OCI-LY7 (cell line): ENCODE results near the gene SASH3. TPM values are rescaled to one million over a fixed set of nuclear protein-coding genes. Genes with fewer than 3 reads are reported as not detected.

Source experiments
- BruUV-seq: library from RNA; stranded (reverse); fragments of 400-500 nt; replicated peaks from 2 replicates; lab custom pipeline; 2021; lab: Mats Ljungman, UMichigan
- CTCF ChIA-PET: fragments of 300-600 bp; sonication (Branson Sonifier 250); formaldehyde crosslinking; loops from one replicate; lab custom pipeline; 2022; ENCODE audit warnings: antibody characterized with exemption; ENCODE audit not compliant: unreplicated experiment; lab: Charles Lee
- POLR2A ChIA-PET: fragments of 300-600 bp; sonication (Branson Sonifier 250); formaldehyde crosslinking; loops from one replicate; lab custom pipeline; 2022; ENCODE audit warnings: antibody characterized with exemption; lab: Charles Lee
- DNase-seq: peaks from one replicate; pipeline ENCODE4 v3.0.0-alpha.2; 2015; ENCODE audit warnings: low spot score
- H2AFZ ChIP-seq: fragments of 200-600 bp; sonication (generic), shearing (Covaris generic); 2 replicates; pipeline ENCODE4 v1.6.1; 2014; ENCODE audit warnings: mild to moderate bottlenecking, antibody characterized with exemption, low read length, moderate library complexity
- H3K27ac ChIP-seq: fragments of 200-600 bp; sonication (generic); 2 replicates; pipeline ENCODE4 v1.5.1; 2014; ENCODE audit warnings: mixed run types, low read depth, mild to moderate bottlenecking, moderate library complexity, low read length, inconsistent platforms; ENCODE audit not compliant: poor library complexity, severe bottlenecking
- H3K36me3 ChIP-seq: fragments of 200-600 bp; sonication (generic); 2 replicates; pipeline ENCODE4 v1.6.1; 2014; ENCODE audit warnings: mild to moderate bottlenecking, antibody characterized with exemption, low read length, moderate library complexity, mixed read lengths; ENCODE audit not compliant: insufficient read depth
- H3K4me1 ChIP-seq: fragments of 200-600 bp; sonication (generic); 2 replicates; pipeline ENCODE4 v1.5.1; 2014; ENCODE audit warnings: mild to moderate bottlenecking, low read length; ENCODE audit not compliant: insufficient read depth, poor library complexity, severe bottlenecking
- H3K4me2 ChIP-seq: fragments of 200-600 bp; sonication (generic); 2 replicates; pipeline ENCODE4 v1.6.1; 2014; ENCODE audit warnings: mild to moderate bottlenecking, low read length
- H3K4me3 ChIP-seq: fragments of 200-600 bp; sonication (generic); 2 replicates; pipeline ENCODE4 v1.5.1; 2014; ENCODE audit warnings: mild to moderate bottlenecking, low read depth, low read length; ENCODE audit not compliant: poor library complexity, severe bottlenecking
- H3K79me2 ChIP-seq: fragments of 200-600 bp; sonication (generic); 2 replicates; pipeline ENCODE4 v1.6.1; 2016; ENCODE audit warnings: low read depth, mild to moderate bottlenecking, low read length, moderate library complexity, mixed read lengths; ENCODE audit not compliant: insufficient read depth
- H3K9me2 ChIP-seq: fragments of 200-600 bp; sonication (generic); 2 replicates; pipeline ENCODE4 v1.6.1; 2016; ENCODE audit warnings: mild to moderate bottlenecking, low read length, mixed read lengths; ENCODE audit not compliant: insufficient read depth
- H3K9me3 ChIP-seq: fragments of 200-600 bp; sonication (generic); 2 replicates; pipeline ENCODE4 v1.6.1; 2014; ENCODE audit warnings: mild to moderate bottlenecking, mixed run types, low read length, mixed read lengths
- H4K20me1 ChIP-seq: fragments of 200-600 bp; sonication (generic); 2 replicates; pipeline ENCODE4 v1.6.1; 2014; ENCODE audit warnings: mild to moderate bottlenecking, antibody characterized with exemption, low read length, moderate library complexity, mixed read lengths; ENCODE audit not compliant: insufficient read depth
- CTCF ChIP-seq: fragments of 200-600 bp; sonication (generic); conservative IDR thresholded peaks from 2 replicates; pipeline ENCODE4 v1.5.1; 2014; ENCODE audit warnings: mild to moderate bottlenecking, antibody characterized with exemption, low read length, moderate library complexity, mixed read lengths
- EZH2phosphoT487 ChIP-seq: fragments of 200-600 bp; sonication (generic); IDR thresholded peaks from 2 replicates; pipeline ENCODE4 v1.6.1; 2018; ENCODE audit warnings: low read depth, borderline replicate concordance, mild to moderate bottlenecking, mixed run types, antibody characterized with exemption, low read length, moderate library complexity, mixed read lengths
- intact Hi-C: fragments of 100-400 bp; cut with micrococcal nuclease; formaldehyde crosslinking; loops from one replicate; pipeline ENCODE4 v1.10.0; 2022; ENCODE audit not compliant: unreplicated experiment
- total RNA-seq, 2 experiments: library from RNA; depleted of rRNA in 1 of 2; stranded (reverse); fragments of >200 nt in 1 of 2; shearing (Covaris generic) in 1 of 2; gene quantifications; 2 replicates each; pipeline ENCODE4 v1.2.3, GENCODE V29; 2014 to 2022

Gene SASH3
- total RNA-seq, 2 experiments from 2014 or later: 157 to 194 TPM

- Histone ChIP-seq H3K79me2 (no peaks in the 10 kb centered on the region), H3K9me2 (no peaks in the 10 kb centered on the region), H3K4me2 (no peak overlapping the region), H3K27ac (no peak overlapping the region), H3K4me3 (no peak overlapping the region), H2AFZ (no peak overlapping the region), H3K4me1 (no peaks in the 10 kb centered on the region), H3K9me3 (no peaks in the 10 kb centered on the region), H3K36me3 (no peaks in the 10 kb centered on the region), H4K20me1 (no peaks in the 10 kb centered on the region)
- intact Hi-C loops: no loop called here
- no peak for DNase-seq
- no peak for TF ChIP-seq CTCF
- no peak for TF ChIP-seq EZH2phosphoT487
- no TSS peak for BruUV-seq
- POLR2A ChIA-PET: interaction anchor here (1.1 kb wide), 1 partner anchor 12 kb away, joined by 3 read pairs; no protein-coding TSS in a partner anchor
- CTCF ChIA-PET: no interaction called here
These were observed 32.2 kb upstream of the SASH3 start for GRCh38 chrX:129747533-129747932.

GRCh38 chrX:129748305-129748704, 31.4 kb upstream of the SASH3 start:
- Histone ChIP-seq H4K20me1 (no peaks in the 10 kb centered on the region), H3K27ac (no peak overlapping the region), H3K9me2 (no peaks in the 10 kb centered on the region), H3K4me2 (no peak overlapping the region), H2AFZ (no peak overlapping the region), H3K4me1 (no peaks in the 10 kb centered on the region), H3K9me3 (no peaks in the 10 kb centered on the region), H3K36me3 (no peaks in the 10 kb centered on the region), H3K79me2 (no peaks in the 10 kb centered on the region), H3K4me3 (no peak overlapping the region)
- intact Hi-C loops: no loop called here
- CTCF ChIA-PET: no interaction called here
- TF ChIP-seq EZH2phosphoT487 (no peak), CTCF (no peak)
- no TSS peak for BruUV-seq
- POLR2A ChIA-PET: no interaction called here
- DNase-seq: no peak

- Histone ChIP-seq H2AFZ (no peak overlapping the region), H3K9me3 (no peaks in the 10 kb centered on the region), H3K79me2 (no peaks in the 10 kb centered on the region), H4K20me1 (no peaks in the 10 kb centered on the region), H3K4me3 (no peak overlapping the region), H3K4me1 (no peaks in the 10 kb centered on the region), H3K36me3 (no peaks in the 10 kb centered on the region), H3K9me2 (no peaks in the 10 kb centered on the region), H3K27ac (no peak overlapping the region), H3K4me2 (no peak overlapping the region)
- POLR2A ChIA-PET: no interaction called here
- intact Hi-C loops: no loop called here
- TF ChIP-seq EZH2phosphoT487: no peak
- TF ChIP-seq CTCF: no peak
- BruUV-seq: no TSS peak
- DNase-seq: no peak
- CTCF ChIA-PET: no interaction called here
These were observed 30.7 kb upstream of the SASH3 start for GRCh38 chrX:129749069-129749468.
